MM.1S (cell line): ENCODE data around the gene PPP1R13B.
"Not testable (repeated sequence)": the region's sequence is repeated elsewhere in the genome, so short reads cannot be mapped to it uniquely, and the experiment has no call there.

Experiments
- DNase-seq: peaks from one replicate; pipeline ENCODE4 v3.0.0-alpha.2; 2015
- H2AFZ ChIP-seq: fragments of 300-600 bp; sonication (generic); 2 replicates; pipeline ENCODE4 v1.6.0; 2016; ENCODE audit warnings: antibody characterized with exemption, low read length
- H3F3A ChIP-seq: fragments of 300-600 bp; sonication (generic); 2 replicates; pipeline ENCODE4 v1.6.1; 2016; ENCODE audit warnings: mild to moderate bottlenecking, antibody characterized with exemption, low read length, moderate library complexity, mixed read lengths; ENCODE audit not compliant: insufficient read depth
- H3K27ac ChIP-seq: fragments of 300-600 bp; sonication (generic); 2 replicates; pipeline ENCODE4 v1.5.1; 2016; ENCODE audit warnings: mild to moderate bottlenecking, low read length
- H3K27me3 ChIP-seq: fragments of 300-600 bp; sonication (generic); replicated peaks from 2 replicates; pipeline ENCODE4 v1.6.0; 2016; ENCODE audit warnings: low read length; ENCODE audit not compliant: insufficient read depth
- H3K36me3 ChIP-seq: fragments of 300-600 bp; sonication (generic); replicated peaks from 2 replicates; pipeline ENCODE4 v1.6.1; 2016; ENCODE audit warnings: mild to moderate bottlenecking, low read length, mixed read lengths; ENCODE audit not compliant: insufficient read depth
- H3K4me1 ChIP-seq: fragments of 300-600 bp; sonication (generic); 2 replicates; pipeline ENCODE4 v1.6.1; 2016; ENCODE audit warnings: low read length, mixed read lengths
- H3K4me2 ChIP-seq: fragments of 300-600 bp; sonication (generic); 2 replicates; pipeline ENCODE4 v1.6.0; 2016; ENCODE audit warnings: low read depth, low read length
- H3K4me3 ChIP-seq: fragments of 300-600 bp; sonication (generic); 2 replicates; pipeline ENCODE4 v1.5.1; 2016; ENCODE audit warnings: low read length, mixed read lengths
- H3K79me2 ChIP-seq: fragments of 300-600 bp; sonication (generic); 2 replicates; pipeline ENCODE4 v1.6.1; 2016; ENCODE audit warnings: mixed run types, low read length, mixed read lengths
- H3K9ac ChIP-seq: fragments of 300-600 bp; sonication (generic); 2 replicates; pipeline ENCODE4 v1.6.1; 2016; ENCODE audit warnings: low read length, mixed read lengths
- H3K9me2 ChIP-seq: fragments of 300-600 bp; sonication (generic); replicated peaks from 2 replicates; pipeline ENCODE4 v1.6.1; 2016; ENCODE audit warnings: mild to moderate bottlenecking, low read length, mixed read lengths; ENCODE audit not compliant: insufficient read depth
- H3K9me3 ChIP-seq: fragments of 300-600 bp; sonication (generic); replicated peaks from 2 replicates; pipeline ENCODE4 v1.6.1; 2016; ENCODE audit warnings: mild to moderate bottlenecking, low read length, mixed read lengths; ENCODE audit not compliant: insufficient read depth
- H4K20me1 ChIP-seq: fragments of 300-600 bp; sonication (generic); 2 replicates; pipeline ENCODE4 v1.6.1; 2016; ENCODE audit warnings: mild to moderate bottlenecking, low read length, moderate library complexity, mixed read lengths; ENCODE audit not compliant: insufficient read depth
- EZH2 ChIP-seq: fragments of 300-600 bp; sonication (generic); optimal IDR thresholded peaks from 2 replicates; pipeline ENCODE3; 2017; ENCODE audit warnings: low read depth, mild to moderate bottlenecking, antibody characterized with exemption, low read length, mixed read lengths
- EZH2phosphoT487 ChIP-seq: fragments of 300-600 bp; sonication (generic); IDR thresholded peaks from 2 replicates; pipeline ENCODE4 v1.6.1; 2018; ENCODE audit warnings: antibody characterized with exemption, low read length
- TF ChIP-seq, protein P1 (sequence below): fragments of 300-600 bp; sonication (generic); IDR thresholded peaks from 2 replicates; pipeline ENCODE4 v1.5.1; 2016; ENCODE audit warnings: antibody characterized with exemption, low read length, mixed read lengths

The PPP1R13B gene

DNA sequence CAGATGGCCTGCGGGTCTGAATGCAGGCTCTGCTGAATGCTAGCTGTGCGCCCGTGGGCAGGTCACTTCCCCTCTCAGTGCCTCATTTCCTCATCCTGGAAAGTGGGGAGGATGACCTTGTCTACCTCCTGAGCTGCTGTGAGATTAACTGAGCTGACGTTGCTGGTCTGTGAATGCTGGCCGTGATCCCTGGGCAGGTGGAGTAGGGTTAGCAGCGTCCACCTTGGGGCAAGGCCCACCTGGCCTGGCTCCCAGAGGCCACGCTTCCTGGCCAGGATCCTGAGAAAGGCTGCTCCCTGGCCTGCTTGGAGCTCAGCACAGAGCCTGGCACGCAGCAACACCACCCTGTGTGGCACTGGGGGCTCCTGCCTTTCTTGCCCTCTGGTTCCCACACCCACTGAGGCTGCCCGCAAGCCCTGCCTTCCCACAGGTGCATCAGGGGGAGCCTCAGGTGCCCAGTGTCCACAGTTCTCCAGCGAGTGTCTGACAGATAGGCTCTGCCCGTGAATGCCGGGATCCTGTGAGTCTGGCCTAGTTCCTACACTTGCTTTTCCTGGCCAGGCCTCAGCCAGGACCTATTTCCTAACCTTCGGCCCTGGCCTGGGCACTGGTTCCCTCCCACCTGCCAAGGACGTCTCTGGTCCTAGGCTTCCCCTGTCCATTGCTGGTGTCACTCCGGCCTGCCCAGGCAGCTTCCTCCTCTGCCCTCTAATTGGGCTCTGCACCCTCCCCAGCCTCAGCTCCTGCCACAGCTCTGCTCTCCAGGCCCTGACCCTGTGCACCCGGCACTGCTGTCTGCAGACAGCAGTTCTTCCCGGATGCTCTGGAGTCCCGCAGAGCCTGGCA, 43.7 kb upstream of the PPP1R13B start:
- no peaks in the 10 kb centered on the region for H4K20me1 ChIP-seq
- no peaks in the 10 kb centered on the region for H3K27me3 ChIP-seq
- H3K9me2 ChIP-seq: no peaks in the 10 kb centered on the region
- no peak overlapping the region for H2AFZ ChIP-seq
- H3K4me3 ChIP-seq: no peak overlapping the region
- H3K9me3 ChIP-seq: no peaks in the 10 kb centered on the region
- no peak for DNase-seq
- H3K4me1 ChIP-seq: no peaks in the 10 kb centered on the region
- no peaks in the 10 kb centered on the region for H3F3A ChIP-seq
- no peak overlapping the region for H3K9ac ChIP-seq
- no peaks in the 10 kb centered on the region for H3K79me2 ChIP-seq
- H3K27ac ChIP-seq: no peak overlapping the region
- TF ChIP-seq, protein P1, sequence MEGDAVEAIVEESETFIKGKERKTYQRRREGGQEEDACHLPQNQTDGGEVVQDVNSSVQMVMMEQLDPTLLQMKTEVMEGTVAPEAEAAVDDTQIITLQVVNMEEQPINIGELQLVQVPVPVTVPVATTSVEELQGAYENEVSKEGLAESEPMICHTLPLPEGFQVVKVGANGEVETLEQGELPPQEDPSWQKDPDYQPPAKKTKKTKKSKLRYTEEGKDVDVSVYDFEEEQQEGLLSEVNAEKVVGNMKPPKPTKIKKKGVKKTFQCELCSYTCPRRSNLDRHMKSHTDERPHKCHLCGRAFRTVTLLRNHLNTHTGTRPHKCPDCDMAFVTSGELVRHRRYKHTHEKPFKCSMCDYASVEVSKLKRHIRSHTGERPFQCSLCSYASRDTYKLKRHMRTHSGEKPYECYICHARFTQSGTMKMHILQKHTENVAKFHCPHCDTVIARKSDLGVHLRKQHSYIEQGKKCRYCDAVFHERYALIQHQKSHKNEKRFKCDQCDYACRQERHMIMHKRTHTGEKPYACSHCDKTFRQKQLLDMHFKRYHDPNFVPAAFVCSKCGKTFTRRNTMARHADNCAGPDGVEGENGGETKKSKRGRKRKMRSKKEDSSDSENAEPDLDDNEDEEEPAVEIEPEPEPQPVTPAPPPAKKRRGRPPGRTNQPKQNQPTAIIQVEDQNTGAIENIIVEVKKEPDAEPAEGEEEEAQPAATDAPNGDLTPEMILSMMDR: no peak
- no peak for TF ChIP-seq EZH2
- TF ChIP-seq EZH2phosphoT487: no peak
- no peaks in the 10 kb centered on the region for H3K36me3 ChIP-seq
- no peak overlapping the region for H3K4me2 ChIP-seq

DNA sequence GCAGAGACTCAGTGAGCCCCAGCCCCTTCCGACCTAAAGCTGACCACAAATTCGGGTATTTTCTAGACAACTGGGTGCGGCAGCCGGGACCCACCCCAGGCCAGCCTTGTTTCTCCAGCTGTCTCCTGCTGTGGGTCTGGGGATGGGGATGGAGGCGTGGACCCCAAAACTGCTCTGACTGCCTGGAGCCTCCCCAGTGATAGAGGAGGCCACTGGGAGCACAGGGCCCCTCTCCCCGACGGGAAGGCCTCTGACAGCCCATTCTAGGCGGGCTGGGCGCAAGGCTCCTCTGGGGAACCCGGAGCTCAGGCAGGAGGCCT, 42.6 kb upstream of the PPP1R13B start:
- Histone ChIP-seq H3K9me3 (no peaks in the 10 kb centered on the region), H3K9me2 (no peaks in the 10 kb centered on the region), H3F3A (no peaks in the 10 kb centered on the region), H3K27me3 (peaks cover 4% of the 10 kb centered on the region; the same call in 1 of the 2 replicates), H3K4me2 (no peak overlapping the region), H3K4me1 (no peaks in the 10 kb centered on the region), H3K79me2 (no peaks in the 10 kb centered on the region), H3K9ac (no peak overlapping the region), H3K4me3 (no peak overlapping the region), H4K20me1 (no peaks in the 10 kb centered on the region), H3K27ac (no peak overlapping the region), H3K36me3 (no peaks in the 10 kb centered on the region), H2AFZ (no peak overlapping the region)
- DNase-seq: no peak
- TF ChIP-seq EZH2 (no peak), EZH2phosphoT487 (no peak)
- TF ChIP-seq, protein P1: no peak

DNA sequence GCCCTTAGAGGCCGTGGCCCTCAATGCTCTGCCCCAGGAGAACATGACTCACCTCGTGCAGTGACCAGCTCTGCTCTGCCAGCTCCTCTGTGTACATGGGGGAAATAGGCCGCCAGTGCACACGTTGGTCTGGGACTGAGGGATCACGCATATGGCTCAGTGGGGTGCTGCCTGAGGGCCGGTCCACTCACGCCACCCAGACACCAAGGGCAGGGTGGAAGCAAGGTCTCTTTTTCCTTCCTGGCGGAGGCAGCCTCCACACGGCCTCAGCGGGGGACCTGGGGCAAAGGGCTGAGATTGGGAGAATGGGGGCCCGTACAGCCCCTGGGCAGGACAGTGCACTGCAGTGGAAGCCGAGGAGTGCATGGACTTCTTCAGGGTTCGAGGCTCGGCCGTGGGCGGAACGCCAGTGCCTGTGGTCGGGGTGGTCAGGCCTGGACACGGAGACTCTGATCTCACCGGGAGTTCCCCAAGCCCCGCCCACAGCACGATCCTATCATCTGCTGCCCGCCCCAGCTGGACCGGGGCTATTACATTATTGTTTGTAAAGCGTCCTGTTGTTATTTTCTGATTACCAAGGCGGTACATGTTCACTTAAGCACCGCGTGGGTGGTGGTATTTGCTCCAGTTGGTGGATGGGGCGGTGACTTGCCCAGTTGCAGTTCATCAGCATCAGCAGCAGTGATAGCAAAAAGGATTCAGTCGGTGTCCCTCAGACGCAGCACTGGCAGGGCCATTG, 42.1 kb upstream of the PPP1R13B start:
- TF ChIP-seq, protein P1: no peak
- TF ChIP-seq EZH2: no peak
- no peak for TF ChIP-seq EZH2phosphoT487
- Histone ChIP-seq H3K9ac (no peak overlapping the region), H3K4me3 (no peak overlapping the region), H3K79me2 (no peaks in the 10 kb centered on the region), H3K4me1 (no peaks in the 10 kb centered on the region), H3K9me3 (no peaks in the 10 kb centered on the region), H3K36me3 (no peaks in the 10 kb centered on the region), H3K4me2 (no peak overlapping the region), H3K9me2 (no peaks in the 10 kb centered on the region), H4K20me1 (no peaks in the 10 kb centered on the region), H3K27ac (no peak overlapping the region), H2AFZ (no peak overlapping the region), H3K27me3 (peaks cover 4% of the 10 kb centered on the region; the same call in 1 of the 2 replicates), H3F3A (no peaks in the 10 kb centered on the region)
- DNase-seq: no peak

DNA sequence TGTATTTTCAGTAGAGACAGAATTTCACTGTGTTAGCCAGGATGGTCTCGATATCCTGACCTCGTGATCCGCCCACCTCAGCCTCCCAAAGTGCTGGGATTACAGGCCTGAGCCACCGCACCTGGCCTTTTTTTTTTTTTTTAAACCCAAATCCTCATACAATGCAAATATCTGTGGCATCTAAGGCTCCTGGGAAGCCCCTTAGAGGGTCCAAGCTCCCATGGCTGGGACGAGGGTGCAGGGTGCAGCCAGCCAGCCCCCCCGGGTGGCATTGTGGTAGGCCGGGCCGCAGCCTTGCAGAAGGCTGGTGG, 41.6 kb upstream of the PPP1R13B start:
- H3K9me2 ChIP-seq, H3K4me1 ChIP-seq, H4K20me1 ChIP-seq, H3K79me2 ChIP-seq, H3K27me3 ChIP-seq, DNase-seq, H3K4me2 ChIP-seq, H3K9ac ChIP-seq, H3K9me3 ChIP-seq, H2AFZ ChIP-seq, H3K36me3 ChIP-seq, H3K4me3 ChIP-seq, H3K27ac ChIP-seq, H3F3A ChIP-seq: not testable (repeated sequence)
